Panc1 (cell line): ENCODE results near the gene MUC2. TPM values are rescaled to one million over a fixed set of nuclear protein-coding genes. Genes with fewer than 3 reads are reported as not detected.

Experiments used
- ATAC-seq: fragments of 200-7000 bp; cut with Tn5 transposase; 2 replicates; pipeline ENCODE4 v1.9.1; 2020; ENCODE audit warnings: mild to moderate bottlenecking, moderate library complexity
- BruUV-seq: library from RNA; stranded (reverse); fragments of 400-500 nt; replicated peaks from 2 replicates; lab custom pipeline; 2021; lab: Mats Ljungman, UMichigan
- CTCF ChIA-PET: fragments of 300-600 bp; sonication (Branson Sonifier 250); formaldehyde crosslinking; loops from one replicate; lab custom pipeline; 2022; ENCODE audit warnings: antibody characterized with exemption; lab: Charles Lee
- POLR2A ChIA-PET: fragments of 300-600 bp; sonication (Branson Sonifier 250); formaldehyde crosslinking; loops from one replicate; lab custom pipeline; 2022; ENCODE audit warnings: antibody characterized with exemption; lab: Charles Lee
- DNase-seq: peaks from one replicate; pipeline ENCODE4 v3.0.0-alpha.2; 2010; ENCODE audit warnings: low read depth, low spot score
- H3K27ac ChIP-seq: 2 replicates; pipeline ENCODE4 v1.5.1; 2011; ENCODE audit warnings: mild to moderate bottlenecking, low read length, inconsistent platforms
- H3K27me3 ChIP-seq: fragments of 200-500 bp; sonication (Bioruptor generic); 2 replicates; pipeline ENCODE4 v1.6.0; 2014; ENCODE audit warnings: low read length, inconsistent platforms; ENCODE audit not compliant: control insufficient read depth, insufficient read depth
- H3K36me3 ChIP-seq: fragments of 200-500 bp; sonication (Bioruptor generic); 2 replicates; pipeline ENCODE4 v1.5.1; 2014; ENCODE audit warnings: inconsistent platforms, mild to moderate bottlenecking, low read length, moderate library complexity; ENCODE audit not compliant: control insufficient read depth, insufficient read depth
- H3K4me1 ChIP-seq: 2 replicates; pipeline ENCODE4 v1.5.1; 2011; ENCODE audit warnings: inconsistent platforms, mild to moderate bottlenecking, low read length, moderate library complexity; ENCODE audit not compliant: control insufficient read depth, insufficient read depth
- H3K4me3 ChIP-seq, 2 experiments: 2 replicates each; pipeline ENCODE4 v1.5.1; 2011 to 2012; ENCODE audit warnings: low read depth in 2 of 2, low read length in 2 of 2, mild to moderate bottlenecking in 2 of 2, inconsistent platforms in 1 of 2, moderate library complexity in 1 of 2
- H3K9me3 ChIP-seq: fragments of 200-500 bp; sonication (Bioruptor generic); 2 replicates; pipeline ENCODE4 v1.5.1; 2014; ENCODE audit warnings: low read depth, mild to moderate bottlenecking, inconsistent platforms, low read length, moderate library complexity; ENCODE audit not compliant: control insufficient read depth, insufficient read depth
- POLR2AphosphoS5 ChIP-seq: IDR thresholded peaks from 2 replicates; pipeline ENCODE4 v1.6.1; 2012; ENCODE audit warnings: mild to moderate bottlenecking, low read depth, low read length, moderate library complexity
- SIN3A ChIP-seq: IDR thresholded peaks from 2 replicates; pipeline ENCODE4 v1.6.1; 2012; ENCODE audit warnings: low read depth, mild to moderate bottlenecking, low read length, moderate library complexity, borderline replicate concordance; ENCODE audit not compliant: insufficient read depth
- TCF7L2 ChIP-seq: IDR thresholded peaks from 2 replicates; pipeline ENCODE4 v1.6.1; 2011; ENCODE audit warnings: mild to moderate bottlenecking, low read depth, low read length, inconsistent platforms
- in situ Hi-C: cut with HindIII; loops from 2 replicates; pipeline ENCODE4 v1.10.0; 2016; ENCODE audit warnings: low sequenced_read_pairs, low pct_unique_long_range_greater_than_20kb
- intact Hi-C: fragments of 100-400 bp; cut with micrococcal nuclease; formaldehyde crosslinking; loops from one replicate; pipeline ENCODE4 v1.10.0; 2022; ENCODE audit not compliant: unreplicated experiment
- total RNA-seq: library from RNA; stranded (reverse); gene quantifications from one replicate; pipeline ENCODE4 v1.2.1, GENCODE V29; 2021; ENCODE audit not compliant: unreplicated experiment
- TF ChIP-seq, protein P1 (sequence below), 2 experiments: IDR thresholded peaks; 2 replicates each; pipeline ENCODE4 v1.6.1; 2011 to 2012; ENCODE audit warnings: low read depth in 2 of 2, control low read depth in 1 of 2, low read length in 1 of 2, mild to moderate bottlenecking in 1 of 2, moderate library complexity in 1 of 2; ENCODE audit not compliant: insufficient read depth in 1 of 2
- TF ChIP-seq, protein P2 (sequence below): fragments of 450-650 bp; IDR thresholded peaks from 2 replicates; pipeline ENCODE4 v1.5.1; 2017; ENCODE audit warnings: mild to moderate bottlenecking

Gene MUC2
- total RNA-seq, 1 experiment from 2014 or later = 0.08 TPM

DNA sequence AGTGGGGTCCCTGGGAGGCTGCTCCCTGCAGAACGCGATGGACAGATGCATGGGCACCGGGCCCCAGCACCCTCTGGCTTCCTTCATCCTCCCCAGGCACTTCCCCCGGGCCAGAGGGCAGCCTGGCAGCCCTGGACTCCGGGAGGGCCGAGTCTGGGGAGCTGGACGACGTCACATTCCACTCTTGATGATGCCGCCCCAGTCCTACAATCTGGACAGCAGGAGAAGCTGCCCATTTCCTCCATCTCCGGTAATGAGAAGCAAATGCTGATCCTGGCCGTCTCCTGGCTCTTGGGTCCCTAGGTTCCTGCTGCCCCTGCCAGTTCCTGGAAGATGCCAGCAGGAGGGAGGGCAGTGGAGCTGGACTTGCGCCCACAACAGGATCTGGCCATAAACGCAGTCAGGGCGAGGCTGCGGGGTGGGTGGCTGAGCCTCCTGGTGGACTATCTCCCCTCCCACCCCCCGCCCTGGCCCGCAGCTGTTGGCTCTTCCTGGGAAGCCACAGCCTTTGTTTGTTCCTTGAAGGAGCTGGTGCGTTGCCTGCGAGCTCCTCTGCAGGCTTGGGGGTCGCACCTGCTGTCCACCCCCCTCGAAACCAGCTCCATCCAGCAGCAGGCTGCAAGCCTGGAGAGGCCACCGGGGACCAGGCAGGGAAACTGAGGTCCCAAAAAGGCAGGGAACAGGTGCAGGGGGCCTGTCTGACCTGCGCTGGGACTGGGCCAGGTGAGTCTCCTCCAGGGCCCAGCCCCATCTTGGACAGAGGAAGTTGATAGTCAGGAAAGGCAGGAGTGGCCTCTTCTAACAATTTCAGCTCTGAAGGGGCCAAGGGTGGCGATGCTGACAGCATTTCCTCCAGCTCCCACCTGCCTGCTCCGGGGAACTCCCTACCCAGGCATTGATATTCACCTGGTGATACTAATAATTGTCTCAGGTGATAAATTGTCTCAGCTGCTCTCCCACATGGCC lies 20.2 kb upstream of the MUC2 start:
- TF ChIP-seq, protein P1, sequence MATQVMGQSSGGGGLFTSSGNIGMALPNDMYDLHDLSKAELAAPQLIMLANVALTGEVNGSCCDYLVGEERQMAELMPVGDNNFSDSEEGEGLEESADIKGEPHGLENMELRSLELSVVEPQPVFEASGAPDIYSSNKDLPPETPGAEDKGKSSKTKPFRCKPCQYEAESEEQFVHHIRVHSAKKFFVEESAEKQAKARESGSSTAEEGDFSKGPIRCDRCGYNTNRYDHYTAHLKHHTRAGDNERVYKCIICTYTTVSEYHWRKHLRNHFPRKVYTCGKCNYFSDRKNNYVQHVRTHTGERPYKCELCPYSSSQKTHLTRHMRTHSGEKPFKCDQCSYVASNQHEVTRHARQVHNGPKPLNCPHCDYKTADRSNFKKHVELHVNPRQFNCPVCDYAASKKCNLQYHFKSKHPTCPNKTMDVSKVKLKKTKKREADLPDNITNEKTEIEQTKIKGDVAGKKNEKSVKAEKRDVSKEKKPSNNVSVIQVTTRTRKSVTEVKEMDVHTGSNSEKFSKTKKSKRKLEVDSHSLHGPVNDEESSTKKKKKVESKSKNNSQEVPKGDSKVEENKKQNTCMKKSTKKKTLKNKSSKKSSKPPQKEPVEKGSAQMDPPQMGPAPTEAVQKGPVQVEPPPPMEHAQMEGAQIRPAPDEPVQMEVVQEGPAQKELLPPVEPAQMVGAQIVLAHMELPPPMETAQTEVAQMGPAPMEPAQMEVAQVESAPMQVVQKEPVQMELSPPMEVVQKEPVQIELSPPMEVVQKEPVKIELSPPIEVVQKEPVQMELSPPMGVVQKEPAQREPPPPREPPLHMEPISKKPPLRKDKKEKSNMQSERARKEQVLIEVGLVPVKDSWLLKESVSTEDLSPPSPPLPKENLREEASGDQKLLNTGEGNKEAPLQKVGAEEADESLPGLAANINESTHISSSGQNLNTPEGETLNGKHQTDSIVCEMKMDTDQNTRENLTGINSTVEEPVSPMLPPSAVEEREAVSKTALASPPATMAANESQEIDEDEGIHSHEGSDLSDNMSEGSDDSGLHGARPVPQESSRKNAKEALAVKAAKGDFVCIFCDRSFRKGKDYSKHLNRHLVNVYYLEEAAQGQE (IDR thresholded peaks at IDR 0.05; ENCODE audit: insufficient read depth in 1 of 2, low read depth in 2 of 2, low read length in 1 of 2) = no peak
- TF ChIP-seq SIN3A = no peak
- no peak for TF ChIP-seq TCF7L2
- TF ChIP-seq, protein P2, sequence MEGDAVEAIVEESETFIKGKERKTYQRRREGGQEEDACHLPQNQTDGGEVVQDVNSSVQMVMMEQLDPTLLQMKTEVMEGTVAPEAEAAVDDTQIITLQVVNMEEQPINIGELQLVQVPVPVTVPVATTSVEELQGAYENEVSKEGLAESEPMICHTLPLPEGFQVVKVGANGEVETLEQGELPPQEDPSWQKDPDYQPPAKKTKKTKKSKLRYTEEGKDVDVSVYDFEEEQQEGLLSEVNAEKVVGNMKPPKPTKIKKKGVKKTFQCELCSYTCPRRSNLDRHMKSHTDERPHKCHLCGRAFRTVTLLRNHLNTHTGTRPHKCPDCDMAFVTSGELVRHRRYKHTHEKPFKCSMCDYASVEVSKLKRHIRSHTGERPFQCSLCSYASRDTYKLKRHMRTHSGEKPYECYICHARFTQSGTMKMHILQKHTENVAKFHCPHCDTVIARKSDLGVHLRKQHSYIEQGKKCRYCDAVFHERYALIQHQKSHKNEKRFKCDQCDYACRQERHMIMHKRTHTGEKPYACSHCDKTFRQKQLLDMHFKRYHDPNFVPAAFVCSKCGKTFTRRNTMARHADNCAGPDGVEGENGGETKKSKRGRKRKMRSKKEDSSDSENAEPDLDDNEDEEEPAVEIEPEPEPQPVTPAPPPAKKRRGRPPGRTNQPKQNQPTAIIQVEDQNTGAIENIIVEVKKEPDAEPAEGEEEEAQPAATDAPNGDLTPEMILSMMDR = no peak
- TF ChIP-seq POLR2AphosphoS5 = no peak
- BruUV-seq = no TSS peak
- Histone ChIP-seq H3K27ac (no peak overlapping the region), H3K4me1 (peaks cover 12% of the 10 kb centered on the region; the same call in 1 of the 2 replicates), H3K36me3 (no peaks in the 10 kb centered on the region), H3K27me3 (no peaks in the 10 kb centered on the region), H3K4me3 (no peak overlapping the region), H3K9me3 (no peaks in the 10 kb centered on the region)
- in situ Hi-C loops (no loop called here), intact Hi-C loops (no loop called here)
- ATAC-seq (no peak), DNase-seq (no peak)
- POLR2A ChIA-PET = no interaction called here
- CTCF ChIA-PET = interaction anchor here (0.7 kb wide), 1 partner anchor 80 kb away, joined by 3 read pairs; no protein-coding TSS in a partner anchor

DNA sequence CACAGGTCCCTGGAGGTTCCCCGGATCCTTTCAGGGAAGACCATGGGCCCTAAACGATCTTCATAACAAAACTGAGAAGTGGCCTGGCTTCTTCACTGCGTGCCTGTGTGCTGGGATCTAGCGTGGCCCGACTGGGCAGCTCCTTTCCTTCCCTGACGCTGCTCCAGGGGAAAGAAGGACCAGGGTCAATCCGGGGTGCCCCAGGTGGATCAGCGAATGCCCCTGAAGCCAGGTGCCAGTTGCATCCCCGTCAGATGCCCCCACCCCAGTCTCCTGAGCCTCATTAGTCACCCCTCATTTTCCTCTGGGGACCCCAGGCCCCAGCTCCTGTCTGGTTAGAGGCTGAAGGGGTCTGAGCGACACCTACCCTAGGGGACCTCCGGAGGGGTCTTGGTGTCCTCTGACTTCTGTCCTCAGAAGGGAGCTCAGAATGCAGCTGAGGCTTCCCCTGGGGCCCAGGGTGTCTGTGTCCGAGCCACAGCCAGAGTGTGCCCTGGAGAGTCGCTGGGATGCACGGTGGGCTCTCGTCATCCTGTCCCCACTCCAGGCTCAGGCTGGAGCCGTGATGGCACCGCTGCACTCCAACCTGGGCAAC lies 19.5 kb upstream of the MUC2 start:
- no peak overlapping the region for H3K4me3 ChIP-seq
- no peak overlapping the region for H3K27ac ChIP-seq
- no peak for ATAC-seq
- POLR2A ChIA-PET = no interaction called here
- no peaks in the 10 kb centered on the region for H3K36me3 ChIP-seq
- peaks cover 12% of the 10 kb centered on the region; the same call in 1 of the 2 replicates for H3K4me1 ChIP-seq
- TF ChIP-seq SIN3A (no peak), POLR2AphosphoS5 (no peak), TCF7L2 (no peak)
- TF ChIP-seq, protein P1 (IDR thresholded peaks at IDR 0.05; ENCODE audit: insufficient read depth in 1 of 2, low read depth in 2 of 2, low read length in 1 of 2) = no peak
- TF ChIP-seq, protein P2 = no peak
- in situ Hi-C loops (no loop called here), intact Hi-C loops (no loop called here)
- no peak for DNase-seq
- H3K9me3 ChIP-seq = no peaks in the 10 kb centered on the region
- CTCF ChIA-PET = no interaction called here
- H3K27me3 ChIP-seq = no peaks in the 10 kb centered on the region
- BruUV-seq = no TSS peak
